ENCODE measurements around the gene MAP3K5. TPM values are rescaled to one million over a fixed set of nuclear protein-coding genes. Genes with fewer than 3 reads are reported as not detected.

MAP3K5 gene
- total RNA-seq, 1 experiment from 2014 or later = 2.1 TPM

- Mint-ChIP-seq H3K27ac (ENCODE audit: unreplicated experiment) (no peak overlapping the region), H3K9me3 (ENCODE audit: unreplicated experiment) (no peaks in the 10 kb centered on the region), H3K4me3 (ENCODE audit: unreplicated experiment) (no peak overlapping the region), H3K4me1 (ENCODE audit: low read depth, unreplicated experiment) (no peaks in the 10 kb centered on the region), H3K36me3 (ENCODE audit: insufficient read depth, unreplicated experiment) (no peaks in the 10 kb centered on the region), H3K27me3 (ENCODE audit: insufficient read depth, unreplicated experiment) (no peaks in the 10 kb centered on the region)
- Histone ChIP-seq H3K4me3 (ENCODE audit: low read depth, low read length) (no peak overlapping the region), H3K27me3 (replicated peaks; ENCODE audit: control insufficient read depth, insufficient read depth, low read length) (no peaks in the 10 kb centered on the region), H3K36me3 (ENCODE audit: control insufficient read depth, insufficient read depth, low read length) (no peaks in the 10 kb centered on the region), H3K4me1 (no peaks in the 10 kb centered on the region), H3K9me3 (no peaks in the 10 kb centered on the region)
- intact Hi-C loops (cut with micrococcal nuclease; ENCODE audit: unreplicated experiment) = no loop called here
- TF ChIP-seq CTCF (IDR thresholded peaks at IDR 0.05; ENCODE audit: insufficient read depth in 1 of 2, low read depth in 1 of 2, low read length in 1 of 2, severe bottlenecking in 1 of 2, unreplicated experiment in 1 of 2) = no peak
- no TSS peak for BruUV-seq (replicated peaks)
- ChIA-PET CTCF (no interaction called here), POLR2A (no interaction called here)
- no peak for DNase-seq
These were observed 85.8 kb downstream of the MAP3K5 start for GRCh38 chr6:136706430-136706829.

DNA sequence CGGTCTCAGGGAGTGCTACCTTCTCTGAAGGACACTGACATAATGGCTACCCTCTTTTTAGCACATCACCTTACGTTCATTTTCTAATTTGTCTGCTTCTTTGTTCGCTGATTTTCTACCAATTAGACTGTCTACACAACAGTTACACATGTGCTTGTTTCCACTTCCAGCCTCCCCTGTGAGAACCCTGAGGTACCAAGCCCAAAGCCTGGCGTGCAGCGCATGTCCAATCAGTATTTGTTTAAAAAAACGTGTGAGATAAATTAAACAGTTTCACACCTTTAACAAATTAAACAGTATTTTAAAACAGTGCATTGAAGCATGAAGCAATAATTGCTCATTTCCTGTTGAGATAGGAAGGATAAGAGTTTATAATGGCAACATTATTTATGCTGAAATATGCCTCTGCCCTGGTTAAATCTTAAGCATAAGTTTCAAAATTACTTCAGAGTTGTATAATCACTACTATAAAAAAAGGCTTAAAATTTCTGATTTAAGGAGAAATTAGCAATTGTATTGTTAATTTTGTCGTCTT, 88.9 kb downstream of the MAP3K5 start:
- no peak for DNase-seq
- CTCF ChIA-PET = no interaction called here
- Histone ChIP-seq H3K4me3 (ENCODE audit: low read depth, low read length) (no peak overlapping the region), H3K27me3 (replicated peaks; ENCODE audit: control insufficient read depth, insufficient read depth, low read length) (no peaks in the 10 kb centered on the region; the same call in 1 of the 2 replicates), H3K9me3 (no peaks in the 10 kb centered on the region), H3K36me3 (ENCODE audit: control insufficient read depth, insufficient read depth, low read length) (no peaks in the 10 kb centered on the region), H3K4me1 (peaks cover 12% of the 10 kb centered on the region)
- no TSS peak for BruUV-seq (replicated peaks)
- H3K27me3 Mint-ChIP-seq (ENCODE audit: insufficient read depth, unreplicated experiment) = no peaks in the 10 kb centered on the region
- H3K9me3 Mint-ChIP-seq (ENCODE audit: unreplicated experiment) = no peaks in the 10 kb centered on the region
- no peak overlapping the region for H3K4me3 Mint-ChIP-seq (ENCODE audit: unreplicated experiment)
- no peak for TF ChIP-seq CTCF (IDR thresholded peaks at IDR 0.05; ENCODE audit: insufficient read depth in 1 of 2, low read depth in 1 of 2, low read length in 1 of 2, severe bottlenecking in 1 of 2, unreplicated experiment in 1 of 2)
- POLR2A ChIA-PET = no interaction called here
- H3K27ac Mint-ChIP-seq (ENCODE audit: unreplicated experiment) = no peak overlapping the region
- H3K4me1 Mint-ChIP-seq (ENCODE audit: low read depth, unreplicated experiment) = peaks cover 12% of the 10 kb centered on the region
- H3K36me3 Mint-ChIP-seq (ENCODE audit: insufficient read depth, unreplicated experiment) = no peaks in the 10 kb centered on the region
- intact Hi-C loops (cut with micrococcal nuclease; ENCODE audit: unreplicated experiment) = no loop called here

- Mint-ChIP-seq H3K36me3 (ENCODE audit: insufficient read depth, unreplicated experiment) (no peaks in the 10 kb centered on the region), H3K27me3 (ENCODE audit: insufficient read depth, unreplicated experiment) (no peaks in the 10 kb centered on the region), H3K9me3 (ENCODE audit: unreplicated experiment) (no peaks in the 10 kb centered on the region), H3K4me3 (ENCODE audit: unreplicated experiment) (no peak overlapping the region), H3K27ac (ENCODE audit: unreplicated experiment) (no peak overlapping the region), H3K4me1 (ENCODE audit: low read depth, unreplicated experiment) (peaks cover 12% of the 10 kb centered on the region)
- no peak for DNase-seq
- no peak for TF ChIP-seq CTCF (IDR thresholded peaks at IDR 0.05; ENCODE audit: insufficient read depth in 1 of 2, low read depth in 1 of 2, low read length in 1 of 2, severe bottlenecking in 1 of 2, unreplicated experiment in 1 of 2)
- Histone ChIP-seq H3K4me1 (peaks cover 12% of the 10 kb centered on the region), H3K4me3 (ENCODE audit: low read depth, low read length) (no peak overlapping the region), H3K9me3 (no peaks in the 10 kb centered on the region), H3K36me3 (ENCODE audit: control insufficient read depth, insufficient read depth, low read length) (no peaks in the 10 kb centered on the region), H3K27me3 (replicated peaks; ENCODE audit: control insufficient read depth, insufficient read depth, low read length) (no peaks in the 10 kb centered on the region; the same call in 1 of the 2 replicates)
- intact Hi-C loops (cut with micrococcal nuclease; ENCODE audit: unreplicated experiment) = no loop called here
- ChIA-PET POLR2A (no interaction called here), CTCF (interaction anchor here (0.8 to 1.7 kb wide), 2 partner anchors 57 to 91 kb away, joined by 4 to 5 read pairs; partner anchors contain the start of gene MAP3K5)
- no TSS peak for BruUV-seq (replicated peaks)
These were observed 91.2 kb downstream of the MAP3K5 start for GRCh38 chr6:136701045-136701444.
